Breast epithelium (tissue), 3 donors: ENCODE data around the gene TMED8.

ENCODE experiments used
- CTCF ChIP-seq, 3 donors: fragments of 450-650 bp; IDR thresholded peaks; one replicate each; pipeline ENCODE4 v1.5.1; 2016 to 2017; ENCODE audit warnings: antibody characterized with exemption in 3 of 3, mild to moderate bottlenecking in 3 of 3, moderate library complexity in 3 of 3
- POLR2A ChIP-seq: fragments of 450-650 bp; IDR thresholded peaks from one replicate; pipeline ENCODE4 v1.6.1; 2016; ENCODE audit warnings: antibody characterized with exemption, mild to moderate bottlenecking, moderate library complexity
- POLR2AphosphoS5 ChIP-seq, 3 donors: sonication (generic); formaldehyde crosslinking; IDR thresholded peaks; one replicate each; pipeline ENCODE4 v1.6.1; 2017; ENCODE audit warnings: antibody characterized with exemption in 3 of 3

GRCh38 chr14:77322250-77322902 is 54.5 kb downstream of the TMED8 start:
- TF ChIP-seq CTCF (IDR thresholded peaks at IDR 0.05), result no peak
- no peak for TF ChIP-seq POLR2A
- TF ChIP-seq POLR2AphosphoS5 (IDR thresholded peaks at IDR 0.05), result no peak
